IMR-90 (cell line): ENCODE data around the gene CAV2. TPM values are rescaled to one million over a fixed set of nuclear protein-coding genes. Genes with fewer than 3 reads are reported as not detected.
A peak's percentile ranks its signal among the peaks of the same experiment; 100 is the strongest.

Experiments used
- ATAC-seq: fragments of 200-7000 bp; cut with Tn5 transposase; 2 replicates; pipeline ENCODE4 v1.9.1; 2020; ENCODE audit warnings: low read depth, mild to moderate bottlenecking, moderate library complexity
- BruUV-seq: library from RNA; stranded (reverse); fragments of 400-500 nt; replicated peaks from 2 replicates; lab custom pipeline; 2021; lab: Mats Ljungman, UMichigan
- CTCF ChIA-PET: fragments of 300-600 bp; formaldehyde crosslinking; extraction: SDS; loops from one replicate; lab custom pipeline; 2021; ENCODE audit warnings: antibody characterized with exemption; lab: Yijun Ruan, JAX
- POLR2A ChIA-PET: fragments of 300-600 bp; sonication (Branson Sonifier 250); formaldehyde crosslinking; loops from one replicate; lab custom pipeline; 2022; ENCODE audit warnings: antibody characterized with exemption; ENCODE audit not compliant: unreplicated experiment; lab: Charles Lee
- DNase-seq: peaks from one replicate; pipeline ENCODE4 v3.0.0; 2013
- H2AFZ ChIP-seq: replicated peaks from 2 replicates; pipeline ENCODE3; 2013; ENCODE audit warnings: low read length, mild to moderate bottlenecking; ENCODE audit not compliant: poor library complexity
- H2AK5ac ChIP-seq: 2 replicates; pipeline ENCODE4 v1.6.1; 2013; ENCODE audit warnings: low read depth, low read length, inconsistent platforms
- H2AK9ac ChIP-seq: replicated peaks from 2 replicates; pipeline ENCODE3; 2013; ENCODE audit warnings: mild to moderate bottlenecking, low read depth, low read length, moderate library complexity; ENCODE audit not compliant: poor library complexity
- H2BK120ac ChIP-seq: 2 replicates; pipeline ENCODE4 v1.6.1; 2013; ENCODE audit warnings: low read depth, low read length, inconsistent platforms
- H2BK15ac ChIP-seq: 3 replicates; pipeline ENCODE4 v1.6.1; 2013; ENCODE audit warnings: low read depth, low read length, inconsistent platforms
- H2BK20ac ChIP-seq: 2 replicates; pipeline ENCODE4 v1.6.1; 2013; ENCODE audit warnings: low read depth, mild to moderate bottlenecking, inconsistent platforms, low read length, moderate library complexity
- H2BK5ac ChIP-seq: 2 replicates; pipeline ENCODE4 v1.6.1; 2013; ENCODE audit warnings: mild to moderate bottlenecking, low read depth, low read length, inconsistent platforms; ENCODE audit not compliant: poor library complexity, severe bottlenecking
- H3K14ac ChIP-seq: replicated peaks from 2 replicates; pipeline ENCODE4 v1.6.1; 2013; ENCODE audit warnings: low read depth, low read length, inconsistent platforms
- H3K18ac ChIP-seq: 2 replicates; pipeline ENCODE4 v1.6.1; 2013; ENCODE audit warnings: low read depth, low read length, control low read depth
- H3K23ac ChIP-seq: 2 replicates; pipeline ENCODE4 v1.6.1; 2013; ENCODE audit warnings: low read depth, low read length, inconsistent platforms
- H3K27ac ChIP-seq: 2 replicates; pipeline ENCODE4 v1.5.1; 2013; ENCODE audit warnings: mild to moderate bottlenecking, control low read depth, low read length; ENCODE audit not compliant: insufficient read depth
- H3K27me3 ChIP-seq: 2 replicates; pipeline ENCODE4 v1.6.1; 2013; ENCODE audit warnings: low read length; ENCODE audit not compliant: control insufficient read depth, insufficient read depth
- H3K36me3 ChIP-seq: 2 replicates; pipeline ENCODE4 v1.6.1; 2013; ENCODE audit warnings: low read length, mixed read lengths; ENCODE audit not compliant: control insufficient read depth, insufficient read depth
- H3K4ac ChIP-seq: 2 replicates; pipeline ENCODE4 v1.6.1; 2013; ENCODE audit warnings: low read depth, low read length, inconsistent platforms
- H3K4me1 ChIP-seq: 2 replicates; pipeline ENCODE4 v1.6.1; 2013; ENCODE audit warnings: low read length, mixed read lengths; ENCODE audit not compliant: control insufficient read depth, insufficient read depth
- H3K4me2 ChIP-seq: 2 replicates; pipeline ENCODE4 v1.6.1; 2013; ENCODE audit warnings: low read depth, mild to moderate bottlenecking, control low read depth, low read length, moderate library complexity
- H3K4me3 ChIP-seq: 2 replicates; pipeline ENCODE4 v1.5.1; 2013; ENCODE audit warnings: low read depth, mild to moderate bottlenecking, control low read depth, low read length, moderate library complexity; ENCODE audit not compliant: insufficient read depth
- H3K56ac ChIP-seq: 2 replicates; pipeline ENCODE4 v1.6.1; 2013; ENCODE audit warnings: low read length, inconsistent platforms; ENCODE audit not compliant: insufficient read depth; ENCODE audit errors: extremely low read depth
- H3K79me1 ChIP-seq, 2 experiments: 2 replicates each; pipeline ENCODE4 v1.6.1; 2013; ENCODE audit warnings: low read length in 2 of 2, inconsistent platforms in 1 of 2, low read depth in 1 of 2
- H3K9ac ChIP-seq: 2 replicates; pipeline ENCODE4 v1.6.1; 2013; ENCODE audit warnings: low read depth, low read length, control low read depth
- H3K9me1 ChIP-seq: 2 replicates; pipeline ENCODE4 v1.6.1; 2013; ENCODE audit warnings: low read length, inconsistent platforms; ENCODE audit not compliant: insufficient read depth
- H3K9me3 ChIP-seq: 2 replicates; pipeline ENCODE4 v1.6.1; 2013; ENCODE audit warnings: low read length; ENCODE audit not compliant: control insufficient read depth, insufficient read depth
- H4K20me1 ChIP-seq: 2 replicates; pipeline ENCODE4 v1.6.1; 2013; ENCODE audit warnings: low read length, inconsistent platforms; ENCODE audit not compliant: insufficient read depth
- H4K5ac ChIP-seq: 2 replicates; pipeline ENCODE4 v1.6.1; 2013; ENCODE audit warnings: mild to moderate bottlenecking, low read depth, low read length, control low read depth
- H4K8ac ChIP-seq, 2 experiments: 2 replicates each; pipeline ENCODE4 v1.6.1; 2013; ENCODE audit warnings: low read depth in 2 of 2, low read length in 2 of 2, control low read depth in 1 of 2, inconsistent platforms in 1 of 2
- H4K91ac ChIP-seq: 2 replicates; pipeline ENCODE4 v1.6.1; 2013; ENCODE audit warnings: low read depth, low read length, inconsistent platforms; ENCODE audit not compliant: insufficient read depth
- CEBPB ChIP-seq: IDR thresholded peaks from 2 replicates; pipeline ENCODE4 v1.6.1; 2012; ENCODE audit warnings: low read depth, low read length, improper control_type of control experiment
- CTCF ChIP-seq: conservative IDR thresholded peaks from 2 replicates; pipeline ENCODE4 v1.5.1; 2012; ENCODE audit warnings: mild to moderate bottlenecking, low read depth, low read length, improper control_type of control experiment
- ELK1 ChIP-seq: fragments of 150-350 bp; IDR thresholded peaks from 2 replicates; pipeline ENCODE4 v1.6.1; 2016; ENCODE audit warnings: low read depth, mild to moderate bottlenecking, low read length, moderate library complexity, borderline replicate concordance
- FOS ChIP-seq: fragments of 150-350 bp; IDR thresholded peaks from 2 replicates; pipeline ENCODE4 v1.6.1; 2016; ENCODE audit warnings: low read depth, low read length
- MAZ ChIP-seq: IDR thresholded peaks from 2 replicates; pipeline ENCODE4 v1.6.1; 2012; ENCODE audit warnings: low read depth, mild to moderate bottlenecking, low read length, improper control_type of control experiment, moderate library complexity, borderline replicate concordance
- MXI1 ChIP-seq: IDR thresholded peaks from 2 replicates; pipeline ENCODE4 v1.6.1; 2012; ENCODE audit warnings: low read depth, mild to moderate bottlenecking, low read length, moderate library complexity, borderline replicate concordance
- NFE2L2 ChIP-seq: fragments of 150-350 bp; IDR thresholded peaks from 2 replicates; pipeline ENCODE4 v1.6.1; 2016; ENCODE audit warnings: low read depth, mild to moderate bottlenecking, low read length
- RAD21 ChIP-seq: IDR thresholded peaks from 2 replicates; pipeline ENCODE4 v1.6.1; 2012; ENCODE audit warnings: low read length, improper control_type of control experiment
- RCOR1 ChIP-seq: IDR thresholded peaks from 2 replicates; pipeline ENCODE4 v1.6.1; 2012; ENCODE audit warnings: mild to moderate bottlenecking, low read length, improper control_type of control experiment; ENCODE audit not compliant: insufficient replicate concordance
- RFX5 ChIP-seq: IDR thresholded peaks from 2 replicates; pipeline ENCODE4 v1.8.0; 2012; ENCODE audit warnings: low read depth, mild to moderate bottlenecking, low read length, moderate library complexity
- USF2 ChIP-seq: fragments of 150-350 bp; IDR thresholded peaks from 2 replicates; pipeline ENCODE4 v1.6.1; 2017; ENCODE audit warnings: mild to moderate bottlenecking, antibody characterized with exemption, low read length, low read depth
- WGBS, 2 experiments: methylation state at CpG; one replicate each; pipeline versions ENCODE4 v1.1.5 to v1.1.7; 2013; ENCODE audit warnings: missing lambda C conversion rate in 2 of 2; ENCODE audit not compliant: insufficient read length in 1 of 2; ENCODE audit errors: extremely low coverage in 2 of 2; 5-methylcytosine and 5-hydroxymethylcytosine counted together
- dilution Hi-C: fragments of 300-500 bp; cut with HindIII; formaldehyde crosslinking; loops from one replicate; pipeline ENCODE4 v1.14.3; 2018; ENCODE audit warnings: low sequenced_read_pairs; ENCODE audit not compliant: unreplicated experiment
- in situ Hi-C: fragments of 300-500 bp; cut with MboI; formaldehyde crosslinking; loops from 3 replicates; pipeline ENCODE4 v1.14.3; 2019; ENCODE audit warnings: low sequenced_read_pairs, inconsistent platforms, mixed read lengths
- intact Hi-C: fragments of 100-400 bp; cut with micrococcal nuclease; formaldehyde crosslinking; loops from 2 replicates; pipeline ENCODE4 v1.10.0; 2022
- polyA plus RNA-seq, 3 experiments: library from polyadenylated mRNA; depleted of rRNA; stranded (reverse); fragments of >200 nt; gene quantifications; 2 replicates each; pipeline ENCODE4 v1.2.3, GENCODE V29; 2012; ENCODE audit warnings: low replicate concordance in 1 of 3
- total RNA-seq: library from RNA; depleted of rRNA; stranded (reverse); fragments of >200 nt; gene quantifications from 2 replicates; pipeline ENCODE4 v1.2.3, GENCODE V29; 2012

CAV2 gene
- total and polyA plus RNA-seq, 2 of the 4 experiments (the other 2 are of a cell fraction) = 199 to 265 TPM

- peak; percentile 69 for ATAC-seq
- Histone ChIP-seq H3K9ac (peak overlapping the region; percentile 98), H3K27me3 (no peaks in the 10 kb centered on the region), H2AK9ac (peak overlapping the region; percentile 100), H4K20me1 (peaks cover 10% of the 10 kb centered on the region), H3K36me3 (peaks cover 16% of the 10 kb centered on the region), H4K5ac (peak overlapping the region; percentile 89), H2BK15ac (peak overlapping the region; percentile 91; the same call in 2 of the 3 replicates), H3K23ac (peak overlapping the region; percentile 100), H3K4me1 (peaks cover 11% of the 10 kb centered on the region), H3K4ac (peak overlapping the region; percentile 100), H3K18ac (peak overlapping the region; percentile 92), H3K79me1 (peaks cover 0 to 26% of the 10 kb centered on the region in 2 experiments; a peak in 2 of 4 replicates), H2AFZ (peak overlapping the region; percentile 86), H3K9me3 (no peaks in the 10 kb centered on the region), H3K4me2 (peak overlapping the region; percentile 94), H2BK5ac (peak overlapping the region; percentile 99), H3K9me1 (peaks cover 10% of the 10 kb centered on the region; the same call in 1 of the 2 replicates), H2BK120ac (peak overlapping the region; percentile 98), H3K56ac (peak overlapping the region; percentile 97), H3K27ac (peak overlapping the region; percentile 97), H2BK20ac (peak overlapping the region; percentile 86), H4K91ac (peak overlapping the region; percentile 99), H2AK5ac (peak overlapping the region; percentile 100), H3K14ac (peak overlapping the region; percentile 100), H4K8ac (peak overlapping the region; percentile 71 to 95), H3K4me3 (peak overlapping the region; percentile 72)
- POLR2A ChIA-PET = interaction anchor here (0.6 to 1.5 kb wide), 16 partner anchors 27 to 354 kb away, joined by 3 to 6 read pairs (median 4); partner anchors contain the start of gene CAV2
- intact Hi-C loops = loop anchor here (1.0 to 5.0 kb wide), 9 partner anchors 25 to 389 kb away; no protein-coding TSS in a partner anchor
- TSS peak; percentile 61 for BruUV-seq
- dilution Hi-C loops = no loop called here
- CTCF ChIA-PET = interaction anchor here (0.6 to 2.3 kb wide), 19 partner anchors 9 to 346 kb away, joined by 3 to 12 read pairs (median 3); no protein-coding TSS in a partner anchor
- in situ Hi-C loops = loop anchor here (10.0 kb wide), 1 partner anchor 351 kb away; no protein-coding TSS in a partner anchor
- 2% methylated on average over 47 of the region's 83 CpGs; no CpG with 5 or more reads in 1 of the 2 experiments for WGBS, 2 experiments
- peak; percentile 88 for DNase-seq
- TF ChIP-seq FOS (no peak), NFE2L2 (no peak), CTCF (peak; percentile 87), MAZ (peak; percentile 92), USF2 (no peak), ELK1 (no peak), CEBPB (no peak), MXI1 (peak; percentile 59; the same call in 1 of the 2 replicates), RFX5 (no peak), RAD21 (peak; percentile 78), RCOR1 (no peak)
These were observed 26.6 kb downstream of the CAV2 start for GRCh38 chr7:116525913-116526861.
